Ishikawa (cell line): Measurements from ENCODE around the gene PLEKHG4.

Source experiments
- CEBPB ChIP-seq: IDR thresholded peaks from 2 replicates; pipeline ENCODE4 v1.6.1; 2012
- CREB1 ChIP-seq: IDR thresholded peaks from 2 replicates; pipeline ENCODE4 v1.6.1; 2012; ENCODE audit warnings: low read depth
- EGR1 ChIP-seq: IDR thresholded peaks from 2 replicates; pipeline ENCODE4 v1.6.1; 2012
- EP300 ChIP-seq: IDR thresholded peaks from 2 replicates; pipeline ENCODE4 v1.6.1; 2012; ENCODE audit warnings: borderline replicate concordance
- FOXM1 ChIP-seq: IDR thresholded peaks from 2 replicates; pipeline ENCODE4 v1.6.1; 2012; ENCODE audit warnings: low read depth, borderline replicate concordance
- RAD21 ChIP-seq: IDR thresholded peaks from 2 replicates; pipeline ENCODE4 v1.6.1; 2012; ENCODE audit warnings: low read depth
- TAF1 ChIP-seq: IDR thresholded peaks from 2 replicates; pipeline ENCODE4 v1.6.1; 2012; ENCODE audit warnings: low read depth, mild to moderate bottlenecking
- TCF12 ChIP-seq: IDR thresholded peaks from 2 replicates; pipeline ENCODE4 v1.6.1; 2012; ENCODE audit warnings: low read depth
- TEAD4 ChIP-seq: IDR thresholded peaks from 2 replicates; pipeline ENCODE4 v1.6.1; 2012
- ZBTB7A ChIP-seq: IDR thresholded peaks from 2 replicates; pipeline ENCODE4 v1.6.1; 2012; ENCODE audit warnings: low read depth
- TF ChIP-seq, protein P1 (sequence below): IDR thresholded peaks from 2 replicates; pipeline ENCODE4 v1.6.1; 2012
- TF ChIP-seq, protein P2 (sequence below): IDR thresholded peaks from 2 replicates; pipeline ENCODE4 v1.6.1; 2012

DNA sequence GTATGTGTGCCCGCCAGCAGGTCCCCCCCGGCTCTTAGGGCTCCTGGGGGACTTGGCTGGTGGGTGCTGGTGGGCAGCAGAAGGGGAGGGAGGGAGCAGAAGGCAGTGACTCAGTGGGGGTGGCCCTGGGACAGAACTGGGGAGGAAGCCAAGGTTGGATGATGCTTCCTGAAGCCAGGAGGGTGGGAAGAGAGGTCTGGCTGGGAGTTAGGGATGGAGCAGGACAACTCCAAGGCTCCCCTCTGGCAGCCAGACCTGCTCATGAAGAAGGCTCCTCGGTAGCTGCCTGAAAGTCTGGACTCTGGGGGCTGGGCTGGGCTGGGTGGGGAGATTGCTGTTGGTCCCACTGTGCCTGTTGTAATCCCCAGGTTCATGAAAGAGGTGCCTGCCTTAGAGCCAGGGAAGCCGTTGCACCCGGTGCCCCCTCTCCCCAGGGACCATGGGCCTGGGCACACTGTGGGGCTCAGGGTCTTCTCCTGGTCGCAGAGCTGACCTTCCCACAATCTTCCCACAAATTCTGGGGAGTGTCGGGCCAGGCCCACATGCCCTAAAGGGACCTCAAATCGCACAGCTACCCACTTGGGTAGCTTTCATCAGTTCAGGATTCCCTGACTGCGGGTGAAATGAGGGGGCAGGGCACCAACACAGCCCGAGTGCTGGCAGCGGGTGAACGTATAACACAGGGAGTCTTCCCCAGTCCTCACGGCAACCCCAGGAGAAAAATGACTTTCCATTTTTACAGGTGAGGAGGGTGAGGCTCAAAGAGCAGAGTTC lies 1.1 kb upstream of the PLEKHG4 start:
- TF ChIP-seq CEBPB (no peak), EGR1 (no peak), CREB1 (no peak), TCF12 (no peak), EP300 (no peak), TEAD4 (no peak), ZBTB7A (no peak; the same call in 1 of the 2 replicates), RAD21 (no peak), FOXM1 (no peak), TAF1 (no peak)
- TF ChIP-seq, protein P1, sequence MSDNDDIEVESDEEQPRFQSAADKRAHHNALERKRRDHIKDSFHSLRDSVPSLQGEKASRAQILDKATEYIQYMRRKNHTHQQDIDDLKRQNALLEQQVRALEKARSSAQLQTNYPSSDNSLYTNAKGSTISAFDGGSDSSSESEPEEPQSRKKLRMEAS = no peak
- TF ChIP-seq, protein P2, sequence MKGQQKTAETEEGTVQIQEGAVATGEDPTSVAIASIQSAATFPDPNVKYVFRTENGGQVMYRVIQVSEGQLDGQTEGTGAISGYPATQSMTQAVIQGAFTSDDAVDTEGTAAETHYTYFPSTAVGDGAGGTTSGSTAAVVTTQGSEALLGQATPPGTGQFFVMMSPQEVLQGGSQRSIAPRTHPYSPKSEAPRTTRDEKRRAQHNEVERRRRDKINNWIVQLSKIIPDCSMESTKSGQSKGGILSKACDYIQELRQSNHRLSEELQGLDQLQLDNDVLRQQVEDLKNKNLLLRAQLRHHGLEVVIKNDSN = no peak
